Amniotic stem cell (primary cell): ENCODE measurements around the gene AP2B1.
A peak's percentile ranks its signal among the peaks of the same experiment; 100 is the strongest.

ENCODE experiments used
- DNase-seq: peaks from one replicate; lab custom pipeline; 2025; lab: John Stamatoyannopoulos, UW

The AP2B1 gene

GRCh38 chr17:35630530-35631148 is 43.5 kb downstream of the AP2B1 start:
- peak; percentile 54 for DNase-seq

GRCh38 chr17:35641032-35641431 is 53.9 kb downstream of the AP2B1 start:
- no peak for DNase-seq

- DNase-seq: no peak
These were observed 58.8 kb downstream of the AP2B1 start for GRCh38 chr17:35645923-35646322.

GRCh38 chr17:35651467-35651866 is 64.3 kb downstream of the AP2B1 start:
- DNase-seq: no peak

GRCh38 chr17:35653619-35654361 is 66.7 kb downstream of the AP2B1 start:
- DNase-seq: no peak

GRCh38 chr17:35655303-35655702 is 68.2 kb downstream of the AP2B1 start:
- no peak for DNase-seq

- no peak for DNase-seq
These were observed 73.8 kb downstream of the AP2B1 start for GRCh38 chr17:35660902-35661301.

GRCh38 chr17:35664685-35665084 is 77.6 kb downstream of the AP2B1 start:
- no peak for DNase-seq

GRCh38 chr17:35665662-35666061 is 78.5 kb downstream of the AP2B1 start:
- no peak for DNase-seq

GRCh38 chr17:35666070-35666469 is 78.9 kb downstream of the AP2B1 start:
- DNase-seq: no peak

GRCh38 chr17:35666967-35667532 is 79.9 kb downstream of the AP2B1 start:
- DNase-seq: no peak

- DNase-seq: no peak
These were observed 81.7 kb downstream of the AP2B1 start for GRCh38 chr17:35668802-35669201.

- DNase-seq: no peak
These were observed 87.4 kb downstream of the AP2B1 start for GRCh38 chr17:35674552-35674951.

- no peak for DNase-seq
These were observed 89.3 kb downstream of the AP2B1 start for GRCh38 chr17:35676441-35676840.

GRCh38 chr17:35679007-35679682 is 92.0 kb downstream of the AP2B1 start:
- DNase-seq: no peak

GRCh38 chr17:35683591-35683990 is 96.5 kb downstream of the AP2B1 start:
- DNase-seq: no peak

- DNase-seq: no peak
These were observed 97.1 kb downstream of the AP2B1 start for GRCh38 chr17:35684055-35684802.

GRCh38 chr17:35692512-35693210 is 105.5 kb downstream of the AP2B1 start:
- no peak for DNase-seq

GRCh38 chr17:35693662-35694061 is 106.5 kb downstream of the AP2B1 start:
- no peak for DNase-seq

- no peak for DNase-seq
These were observed 107.8 kb downstream of the AP2B1 start for GRCh38 chr17:35694906-35695305.

- no peak for DNase-seq
These were observed 108.5 kb downstream of the AP2B1 start for GRCh38 chr17:35695613-35696012.

GRCh38 chr17:35698800-35699199 is 111.7 kb downstream of the AP2B1 start:
- DNase-seq: no peak
